Lower lobe of right lung (tissue), 2 donors: Measurements from ENCODE around the gene PIGM. TPM values are rescaled to one million over a fixed set of nuclear protein-coding genes. Genes with fewer than 3 reads are reported as not detected.

Experiments used
- ATAC-seq, 2 donors: fragments of 200-7000 bp; cut with Tn5 transposase; one replicate each; pipeline ENCODE4 v1.9.1; 2020 to 2022; ENCODE audit warnings: mild to moderate bottlenecking in 2 of 2, moderate library complexity in 2 of 2
- DNase-seq: peaks from one replicate; pipeline ENCODE4 v3.0.0-alpha.2; 2020
- H3K27ac ChIP-seq: fragments of 200-600 bp; one replicate; pipeline ENCODE4 v1.8.0; 2022
- H3K27me3 ChIP-seq: fragments of 200-600 bp; one replicate; pipeline ENCODE4 v1.8.0; 2022; ENCODE audit warnings: low read depth
- H3K36me3 ChIP-seq: fragments of 200-600 bp; one replicate; pipeline ENCODE4 v1.8.0; 2022; ENCODE audit warnings: mild to moderate bottlenecking
- H3K4me1 ChIP-seq: fragments of 200-600 bp; one replicate; pipeline ENCODE4 v1.8.0; 2022
- H3K4me3 ChIP-seq: fragments of 200-600 bp; one replicate; pipeline ENCODE4 v1.8.0; 2022; ENCODE audit warnings: mild to moderate bottlenecking
- H3K9me3 ChIP-seq: fragments of 200-600 bp; one replicate; pipeline ENCODE4 v1.8.0; 2022
- CTCF ChIP-seq: fragments of 200-600 bp; IDR thresholded peaks from one replicate; pipeline ENCODE4 v1.8.0; 2022; ENCODE audit warnings: antibody characterized with exemption, mild to moderate bottlenecking
- intact Hi-C: fragments of 100-400 bp; cut with DNase I; formaldehyde crosslinking; loops from one replicate; pipeline ENCODE4 v1.11.0; 2022
- total RNA-seq: library from RNA; stranded (reverse); fragmentation: NEBNext Ultra II Directional; extraction: Animal tissue kit (Norgen Biotek cat#: 25700); gene quantifications from one replicate; pipeline ENCODE4 v1.2.1, GENCODE V29; 2021
- donor health status: DM: no; HTN: yes; CAD: no; lungs with severe emphysema.

PIGM gene
- total RNA-seq, 1 donor from 2014 or later = 6.9 TPM

- no peak for TF ChIP-seq CTCF
- intact Hi-C loops = no loop called here
Measured at GRCh38 chr1:160001440-160001839, 30.4 kb downstream of the PIGM start.

GRCh38 chr1:159999204-159999603 is 32.6 kb downstream of the PIGM start:
- no peak for DNase-seq
- no peak for TF ChIP-seq CTCF
- intact Hi-C loops = no loop called here
- Histone ChIP-seq H3K9me3 (no peaks in the 10 kb centered on the region), H3K4me1 (no peaks in the 10 kb centered on the region), H3K4me3 (no peak overlapping the region), H3K27me3 (no peaks in the 10 kb centered on the region), H3K27ac (no peak overlapping the region), H3K36me3 (no peaks in the 10 kb centered on the region)
- no peak for ATAC-seq

More at GRCh38 chr1:160001440-160001839, 30.4 kb downstream of the PIGM start:
- DNase-seq = no peak
- Histone ChIP-seq H3K36me3 (no peaks in the 10 kb centered on the region), H3K4me3 (no peak overlapping the region), H3K27me3 (no peaks in the 10 kb centered on the region), H3K4me1 (no peaks in the 10 kb centered on the region), H3K27ac (no peak overlapping the region), H3K9me3 (no peaks in the 10 kb centered on the region)
- ATAC-seq = no peak

- Histone ChIP-seq H3K9me3 (no peaks in the 10 kb centered on the region), H3K36me3 (no peaks in the 10 kb centered on the region), H3K4me3 (no peak overlapping the region), H3K27me3 (no peaks in the 10 kb centered on the region), H3K4me1 (peaks cover 2% of the 10 kb centered on the region), H3K27ac (no peak overlapping the region)
- intact Hi-C loops = no loop called here
- ATAC-seq = peak; percentile 95
- no peak for DNase-seq
- TF ChIP-seq CTCF = no peak
Measured at GRCh38 chr1:159996653-159997052, 35.1 kb downstream of the PIGM start.

- intact Hi-C loops = no loop called here
- H3K27me3 ChIP-seq = no peaks in the 10 kb centered on the region
- no peaks in the 10 kb centered on the region for H3K9me3 ChIP-seq
- H3K36me3 ChIP-seq = no peaks in the 10 kb centered on the region
- ATAC-seq (no peak), DNase-seq (no peak)
- H3K4me3 ChIP-seq = no peak overlapping the region
- peaks cover 6% of the 10 kb centered on the region for H3K4me1 ChIP-seq
- no peak for TF ChIP-seq CTCF
- H3K27ac ChIP-seq = no peak overlapping the region
Measured at GRCh38 chr1:159994896-159995295, 36.9 kb downstream of the PIGM start.

GRCh38 chr1:159993911-159994310 is 37.9 kb downstream of the PIGM start:
- no peak overlapping the region for H3K4me3 ChIP-seq
- H3K36me3 ChIP-seq = no peaks in the 10 kb centered on the region
- ATAC-seq = no peak
- H3K4me1 ChIP-seq = peaks cover 6% of the 10 kb centered on the region
- H3K9me3 ChIP-seq = no peaks in the 10 kb centered on the region
- no peak overlapping the region for H3K27ac ChIP-seq
- no peak for TF ChIP-seq CTCF
- intact Hi-C loops = no loop called here
- no peak for DNase-seq
- no peaks in the 10 kb centered on the region for H3K27me3 ChIP-seq

- H3K27ac ChIP-seq = no peak overlapping the region
- intact Hi-C loops = no loop called here
- peak in 1 of 2 donors; percentile 19 for ATAC-seq
- no peaks in the 10 kb centered on the region for H3K27me3 ChIP-seq
- no peaks in the 10 kb centered on the region for H3K9me3 ChIP-seq
- DNase-seq = no peak
- no peaks in the 10 kb centered on the region for H3K36me3 ChIP-seq
- peaks cover 6% of the 10 kb centered on the region for H3K4me1 ChIP-seq
- no peak for TF ChIP-seq CTCF
- H3K4me3 ChIP-seq = no peak overlapping the region
Measured at GRCh38 chr1:159992161-159992560, 39.6 kb downstream of the PIGM start.
